NCI-H526 (cell line): ENCODE measurements around the gene DHRS9.
"Not testable (repeated sequence)": the region's sequence is repeated elsewhere in the genome, so short reads cannot be mapped to it uniquely, and the experiment has no call there.

Source experiments
- DNase-seq, 2 experiments: peaks; one replicate each; lab custom pipeline; 2025; lab: John Stamatoyannopoulos, UW

DHRS9 gene

GRCh38 chr2:169069341-169069740 is at the start of gene DHRS9:
DHRS9 (plus strand) TSS chr2:169069563; CDS start chr2:169081582, 12,019 bp downstream.
- no peak for DNase-seq

GRCh38 chr2:169023161-169023560 is 46.2 kb upstream of the DHRS9 start:
- no peak for DNase-seq

- no peak for DNase-seq
These were observed 43.3 kb upstream of the DHRS9 start for GRCh38 chr2:169026056-169026455.

- no peak for DNase-seq
These were observed 42.1 kb upstream of the DHRS9 start for GRCh38 chr2:169027234-169027633.

GRCh38 chr2:169029341-169029740 is 40.0 kb upstream of the DHRS9 start:
- no peak for DNase-seq

GRCh38 chr2:169031202-169031601 is 38.2 kb upstream of the DHRS9 start, which contains the start of gene ABCB11:
ABCB11 (minus strand) TSS chr2:169031324; CDS start chr2:169018125, 13,199 bp downstream.
- no peak for DNase-seq

- DNase-seq: no peak
These were observed 35.1 kb upstream of the DHRS9 start for GRCh38 chr2:169034256-169034655.

GRCh38 chr2:169034984-169035544 is 34.3 kb upstream of the DHRS9 start:
- DNase-seq: no peak

- DNase-seq: no peak
These were observed 33.5 kb upstream of the DHRS9 start for GRCh38 chr2:169035887-169036286.

GRCh38 chr2:169036736-169037440 is 32.5 kb upstream of the DHRS9 start:
- no peak for DNase-seq

GRCh38 chr2:169038338-169038757 is 31.0 kb upstream of the DHRS9 start:
- DNase-seq: no peak

- no peak for DNase-seq
These were observed 29.7 kb upstream of the DHRS9 start for GRCh38 chr2:169039702-169040101.

GRCh38 chr2:169041594-169041993 is 27.8 kb upstream of the DHRS9 start:
- no peak for DNase-seq

GRCh38 chr2:169042856-169043255 is 26.5 kb upstream of the DHRS9 start:
- no peak for DNase-seq

- DNase-seq: no peak
These were observed 22.8 kb upstream of the DHRS9 start for GRCh38 chr2:169046440-169047151.

- no peak for DNase-seq
These were observed 21.8 kb upstream of the DHRS9 start for GRCh38 chr2:169047256-169048250.

- DNase-seq: no peak
These were observed 20.2 kb upstream of the DHRS9 start for GRCh38 chr2:169049142-169049541.

- DNase-seq: no peak
These were observed 18.7 kb upstream of the DHRS9 start for GRCh38 chr2:169050476-169051240.

- DNase-seq: not testable (repeated sequence)
These were observed 14.8 kb upstream of the DHRS9 start for GRCh38 chr2:169054575-169054974.

- DNase-seq: not testable (repeated sequence)
These were observed 5.2 kb upstream of the DHRS9 start for GRCh38 chr2:169064199-169064598.

- DNase-seq: peak in 1 of 2 experiments; percentile 22
These were observed 3.9 kb upstream of the DHRS9 start for GRCh38 chr2:169065422-169065821.
